Fibroblast of lung (primary cell): ENCODE results near the gene CPT1A. TPM values are rescaled to one million over a fixed set of nuclear protein-coding genes. Genes with fewer than 3 reads are reported as not detected.

ENCODE experiments used
- DNase-seq, 2 donors: peaks; one replicate each; pipeline versions ENCODE4 v3.0.0 to v3.0.0-alpha.2; 2010; ENCODE audit warnings: low read depth in 2 of 2
- H2AFZ ChIP-seq: 2 replicates; pipeline ENCODE4 v1.5.1; 2012; ENCODE audit warnings: low read length, control low read depth, inconsistent platforms
- H3K27ac ChIP-seq: 2 replicates; pipeline ENCODE4 v1.5.1; 2011; ENCODE audit warnings: low read length, control low read depth; ENCODE audit not compliant: insufficient read depth
- H3K27me3 ChIP-seq: 2 replicates; pipeline ENCODE4 v1.5.1; 2011; ENCODE audit warnings: mild to moderate bottlenecking, low read length; ENCODE audit not compliant: control insufficient read depth, insufficient read depth
- H3K36me3 ChIP-seq: 2 replicates; pipeline ENCODE4 v1.5.1; 2011; ENCODE audit warnings: low read length; ENCODE audit not compliant: control insufficient read depth, insufficient read depth
- H3K4me1 ChIP-seq: 2 replicates; pipeline ENCODE4 v1.5.1; 2011; ENCODE audit warnings: low read length; ENCODE audit not compliant: control insufficient read depth, insufficient read depth; ENCODE audit errors: extremely low read depth
- H3K4me2 ChIP-seq: 2 replicates; pipeline ENCODE4 v1.5.1; 2011; ENCODE audit warnings: low read length, control low read depth; ENCODE audit not compliant: insufficient read depth; ENCODE audit errors: extremely low read depth
- H3K4me3 ChIP-seq, 4 experiments: fragments of 200-600 bp in 1 of 4; sonication (generic) in 1 of 4; replicated peaks in 1 of 4; 2 replicates each; pipeline ENCODE4 v1.5.1; 2011 to 2016; ENCODE audit warnings: low read length in 4 of 4, low read depth in 3 of 4, mild to moderate bottlenecking in 3 of 4, control low read depth in 2 of 4, inconsistent platforms in 1 of 4, mixed read lengths in 1 of 4; ENCODE audit not compliant: insufficient read depth in 1 of 4; ENCODE audit errors: control extremely low read depth in 1 of 4
- H3K79me2 ChIP-seq: 2 replicates; pipeline ENCODE4 v1.5.1; 2012; ENCODE audit warnings: mild to moderate bottlenecking, low read length, inconsistent platforms; ENCODE audit not compliant: control insufficient read depth, insufficient read depth
- H3K9ac ChIP-seq: 2 replicates; pipeline ENCODE4 v1.5.1; 2011; ENCODE audit warnings: mild to moderate bottlenecking, low read length, control low read depth; ENCODE audit not compliant: insufficient read depth
- H3K9me3 ChIP-seq: 2 replicates; pipeline ENCODE4 v1.5.1; 2012; ENCODE audit warnings: low read depth, low read length; ENCODE audit not compliant: control insufficient read depth, insufficient read depth
- H4K20me1 ChIP-seq: 2 replicates; pipeline ENCODE4 v1.5.1; 2011; ENCODE audit warnings: low read length; ENCODE audit not compliant: control insufficient read depth, insufficient read depth; ENCODE audit errors: extremely low read depth
- EZH2 ChIP-seq: IDR thresholded peaks from 2 replicates; pipeline ENCODE4 v1.5.1; 2012; ENCODE audit warnings: low read length, control low read depth, mild to moderate bottlenecking; ENCODE audit errors: missing control alignments
- polyA plus RNA-seq, 2 donors: library from polyadenylated mRNA; depleted of rRNA in 1 of 2; stranded (reverse) in 1 of 2; unstranded in 1 of 2; fragments of >200 nt; gene quantifications; 2 replicates each; pipeline ENCODE4 v1.2.1, GENCODE V29; 2011 to 2012; ENCODE audit warnings: missing spikeins in 1 of 2
- total RNA-seq: library from RNA; depleted of rRNA; stranded (reverse); fragments of >200 nt; gene quantifications from 2 replicates; pipeline ENCODE4 v1.2.1, GENCODE V29; 2014
- TF ChIP-seq, protein P1 (sequence below), 2 donors: IDR thresholded peaks in 1 of 2; conservative IDR thresholded peaks in 1 of 2; 1 replicate in 1 of 2; 2 replicates in 1 of 2; pipeline ENCODE4 v1.5.1; 2011 to 2012; ENCODE audit warnings: low read length in 2 of 2, control low read depth in 1 of 2, inconsistent platforms in 1 of 2, low read depth in 1 of 2, mild to moderate bottlenecking in 1 of 2

CPT1A gene
- total and polyA plus RNA-seq, 2 donors (not counting 1 experiment from before 2014, with no cell fraction given), result 29.5 to 45.2 TPM

GRCh38 chr11:68749229-68750123, 92.2 kb downstream of the CPT1A start:
- no peak overlapping the region for H3K4me2 ChIP-seq
- H3K4me1 ChIP-seq, result no peaks in the 10 kb centered on the region
- H3K9me3 ChIP-seq, result no peaks in the 10 kb centered on the region
- H3K27me3 ChIP-seq, result no peaks in the 10 kb centered on the region
- H3K79me2 ChIP-seq, result no peaks in the 10 kb centered on the region
- H3K27ac ChIP-seq, result no peak overlapping the region
- no peak overlapping the region for H3K9ac ChIP-seq
- TF ChIP-seq EZH2, result no peak
- TF ChIP-seq, protein P1, sequence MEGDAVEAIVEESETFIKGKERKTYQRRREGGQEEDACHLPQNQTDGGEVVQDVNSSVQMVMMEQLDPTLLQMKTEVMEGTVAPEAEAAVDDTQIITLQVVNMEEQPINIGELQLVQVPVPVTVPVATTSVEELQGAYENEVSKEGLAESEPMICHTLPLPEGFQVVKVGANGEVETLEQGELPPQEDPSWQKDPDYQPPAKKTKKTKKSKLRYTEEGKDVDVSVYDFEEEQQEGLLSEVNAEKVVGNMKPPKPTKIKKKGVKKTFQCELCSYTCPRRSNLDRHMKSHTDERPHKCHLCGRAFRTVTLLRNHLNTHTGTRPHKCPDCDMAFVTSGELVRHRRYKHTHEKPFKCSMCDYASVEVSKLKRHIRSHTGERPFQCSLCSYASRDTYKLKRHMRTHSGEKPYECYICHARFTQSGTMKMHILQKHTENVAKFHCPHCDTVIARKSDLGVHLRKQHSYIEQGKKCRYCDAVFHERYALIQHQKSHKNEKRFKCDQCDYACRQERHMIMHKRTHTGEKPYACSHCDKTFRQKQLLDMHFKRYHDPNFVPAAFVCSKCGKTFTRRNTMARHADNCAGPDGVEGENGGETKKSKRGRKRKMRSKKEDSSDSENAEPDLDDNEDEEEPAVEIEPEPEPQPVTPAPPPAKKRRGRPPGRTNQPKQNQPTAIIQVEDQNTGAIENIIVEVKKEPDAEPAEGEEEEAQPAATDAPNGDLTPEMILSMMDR (conservative IDR thresholded peaks at IDR 0.05 in 1 of 2, IDR thresholded peaks at IDR 0.05 in 1 of 2; ENCODE audit: low read depth in 1 of 2, low read length in 2 of 2), result no peak
- no peak overlapping the region for H3K4me3 ChIP-seq
- no peak overlapping the region for H2AFZ ChIP-seq
- DNase-seq, result peak; percentile 15 to 45
- no peaks in the 10 kb centered on the region for H3K36me3 ChIP-seq
- H4K20me1 ChIP-seq, result no peaks in the 10 kb centered on the region

DNA sequence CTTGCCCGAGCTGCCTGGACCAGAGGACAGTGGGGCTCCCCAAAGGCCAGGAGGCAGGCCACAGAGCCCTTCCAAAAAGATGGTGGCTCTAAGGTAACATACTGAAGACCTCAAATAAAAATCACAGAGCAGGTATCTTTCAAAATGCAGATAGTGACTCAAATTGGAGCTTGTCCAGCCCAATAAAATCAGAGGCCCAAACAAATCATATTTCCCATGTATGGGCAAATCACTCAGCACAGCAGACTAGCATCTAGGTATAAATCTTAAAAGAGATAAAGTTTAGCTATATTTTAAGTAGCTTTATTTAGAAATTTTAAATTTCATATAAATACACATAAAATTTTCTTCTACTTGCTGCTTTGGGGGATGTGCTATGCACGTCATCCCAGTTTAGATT, 93.7 kb downstream of the CPT1A start:
- Histone ChIP-seq H3K9me3 (no peaks in the 10 kb centered on the region), H4K20me1 (no peaks in the 10 kb centered on the region), H3K4me3 (no peak overlapping the region), H3K9ac (no peak overlapping the region), H3K4me2 (no peak overlapping the region), H3K4me1 (no peaks in the 10 kb centered on the region), H3K79me2 (no peaks in the 10 kb centered on the region), H3K27me3 (no peaks in the 10 kb centered on the region), H3K27ac (no peak overlapping the region), H3K36me3 (no peaks in the 10 kb centered on the region), H2AFZ (no peak overlapping the region)
- no peak for DNase-seq
- TF ChIP-seq EZH2, result no peak
- TF ChIP-seq, protein P1 (conservative IDR thresholded peaks at IDR 0.05 in 1 of 2, IDR thresholded peaks at IDR 0.05 in 1 of 2; ENCODE audit: low read depth in 1 of 2, low read length in 2 of 2), result no peak

- no peak overlapping the region for H3K9ac ChIP-seq
- H3K36me3 ChIP-seq, result no peaks in the 10 kb centered on the region
- H3K79me2 ChIP-seq, result no peaks in the 10 kb centered on the region
- no peak overlapping the region for H3K4me2 ChIP-seq
- H3K27ac ChIP-seq, result no peak overlapping the region
- H3K4me3 ChIP-seq, result no peak overlapping the region
- peaks cover 4% of the 10 kb centered on the region for H3K4me1 ChIP-seq
- no peak for DNase-seq
- TF ChIP-seq, protein P1 (conservative IDR thresholded peaks at IDR 0.05 in 1 of 2, IDR thresholded peaks at IDR 0.05 in 1 of 2; ENCODE audit: low read depth in 1 of 2, low read length in 2 of 2), result no peak
- no peak for TF ChIP-seq EZH2
- no peak overlapping the region for H2AFZ ChIP-seq
- H3K27me3 ChIP-seq, result no peaks in the 10 kb centered on the region
- no peaks in the 10 kb centered on the region for H3K9me3 ChIP-seq
- no peaks in the 10 kb centered on the region for H4K20me1 ChIP-seq
Measured at GRCh38 chr11:68743539-68743938, 98.2 kb downstream of the CPT1A start.
